GM21423 (cell line): ENCODE measurements around the gene CCDC127.
"Not testable (repeated sequence)": the region's sequence is repeated elsewhere in the genome, so short reads cannot be mapped to it uniquely, and the experiment has no call there.

Experiments used
- ATAC-seq: cut with Tn5 transposase; IDR thresholded peaks from one replicate; pipeline ENCODE4 v1.9.1; 2021; ENCODE audit warnings: mild to moderate bottlenecking, moderate library complexity; ENCODE audit not compliant: unreplicated experiment

Gene CCDC127

DNA sequence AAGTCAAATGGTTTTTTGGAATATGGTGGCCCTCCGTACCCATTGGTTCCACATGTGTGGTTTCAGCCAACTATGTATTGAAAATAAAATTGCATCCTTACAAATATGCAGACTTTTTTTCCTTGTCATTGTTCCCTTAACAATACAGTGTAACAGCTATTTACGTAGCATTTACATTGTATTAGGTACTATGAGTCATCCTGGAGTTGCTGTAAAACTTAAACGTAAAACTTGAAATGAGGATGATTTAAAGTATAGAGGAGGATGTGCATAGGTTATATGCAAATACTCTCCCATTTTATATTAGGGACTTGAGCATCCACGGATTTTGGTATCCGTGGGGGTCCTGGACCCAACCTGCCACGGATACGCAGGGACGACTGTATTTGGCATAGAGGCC is 16.5 kb upstream of the CCDC127 start:
- no peak for ATAC-seq

DNA sequence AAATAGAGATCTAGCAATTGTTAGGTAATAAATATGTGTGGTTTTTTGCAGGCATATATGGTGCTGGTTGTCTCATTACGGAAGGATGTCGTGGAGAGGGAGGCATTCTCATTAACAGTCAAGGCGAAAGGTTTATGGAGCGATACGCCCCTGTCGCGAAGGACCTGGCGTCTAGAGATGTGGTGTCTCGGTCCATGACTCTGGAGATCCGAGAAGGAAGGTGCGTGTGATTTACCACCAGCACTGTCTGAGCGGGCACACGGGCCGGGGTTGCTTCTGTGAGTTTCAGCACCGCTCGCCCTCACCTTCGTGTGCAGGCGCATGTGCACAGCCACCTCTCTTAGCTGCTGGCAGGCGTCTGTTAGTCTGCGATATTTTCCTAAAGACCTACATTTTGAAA is 15.5 kb upstream of the CCDC127 start:
- ATAC-seq = not testable (repeated sequence)

DNA sequence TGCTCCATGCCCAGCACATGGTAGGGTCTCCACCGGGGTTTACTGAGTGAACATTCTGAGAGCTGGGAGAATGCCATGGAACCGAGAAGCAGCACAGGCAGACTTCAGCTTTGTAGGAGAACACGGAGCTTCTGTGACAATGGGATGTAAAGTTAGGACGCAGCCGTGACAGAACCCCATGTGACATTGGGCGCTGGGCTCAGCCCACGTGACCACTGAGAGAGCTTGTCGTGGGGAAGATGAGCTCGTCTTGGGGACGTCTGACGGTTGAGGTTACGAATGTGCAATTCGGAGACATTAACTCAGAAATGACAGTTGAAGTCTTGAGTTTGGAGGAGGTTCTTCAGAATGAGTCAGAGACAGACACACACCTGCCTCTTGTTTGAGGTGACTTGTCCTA is 13.7 kb upstream of the CCDC127 start:
- ATAC-seq = no peak

DNA sequence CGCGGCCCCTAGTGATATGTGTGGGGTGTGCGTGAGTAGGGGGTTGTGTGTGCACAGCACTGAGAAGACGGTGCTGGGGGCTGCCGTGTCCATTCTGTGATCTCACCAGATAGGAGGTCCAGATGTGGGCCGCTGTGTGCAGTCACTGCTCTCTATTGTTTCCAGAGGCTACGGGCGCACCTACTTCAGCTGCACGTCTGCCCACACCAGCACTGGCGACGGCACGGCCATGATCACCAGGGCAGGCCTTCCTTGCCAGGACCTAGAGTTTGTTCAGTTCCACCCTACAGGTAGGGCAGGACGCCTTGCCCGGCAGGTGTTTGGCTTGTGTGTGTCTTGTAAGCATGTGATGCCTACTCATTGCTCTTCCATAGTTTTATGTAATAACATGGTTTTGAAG is 12.8 kb upstream of the CCDC127 start:
- ATAC-seq = no peak

DNA sequence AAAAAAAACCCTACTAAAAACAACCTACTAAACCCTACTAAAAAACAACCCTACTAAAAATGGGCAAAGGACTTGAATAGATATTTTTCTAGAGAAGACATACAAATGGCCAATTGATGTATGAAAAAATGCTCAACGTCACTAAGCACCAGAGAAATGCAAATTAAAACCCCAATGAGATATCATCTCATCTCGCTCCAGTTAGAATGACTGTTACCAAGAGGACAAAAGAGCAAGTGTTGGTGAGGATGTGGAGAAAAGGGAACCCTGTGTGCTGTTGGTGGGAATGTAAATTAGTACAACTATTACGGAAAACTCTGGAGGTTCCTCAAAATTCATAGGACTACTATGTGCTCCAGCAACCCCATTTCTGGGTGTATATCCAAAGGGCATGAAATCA is 10.9 kb upstream of the CCDC127 start:
- no peak for ATAC-seq

DNA sequence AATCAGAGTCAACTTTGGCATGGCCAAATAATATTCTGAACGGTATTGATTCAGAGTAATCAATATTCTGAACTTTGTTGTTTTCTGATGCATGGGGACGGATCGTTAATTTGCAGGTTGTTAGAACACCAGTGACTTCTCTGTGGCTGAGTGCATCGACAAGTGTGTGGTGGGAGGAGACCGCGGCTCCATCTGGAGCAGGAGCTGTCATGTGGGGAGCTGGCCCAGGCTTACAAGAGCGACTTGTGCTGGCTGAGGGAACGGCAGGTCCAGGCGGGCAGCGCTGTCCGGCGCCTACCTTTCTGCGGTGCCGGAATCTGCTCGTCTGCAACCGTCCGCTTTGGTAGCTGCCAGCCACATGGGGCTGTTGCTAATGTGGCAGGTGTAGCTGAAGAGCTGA is 9.4 kb upstream of the CCDC127 start:
- not testable (repeated sequence) for ATAC-seq

GRCh38 chr5:225334-225733 is 7.4 kb upstream of the CCDC127 start:
- ATAC-seq = no peak

DNA sequence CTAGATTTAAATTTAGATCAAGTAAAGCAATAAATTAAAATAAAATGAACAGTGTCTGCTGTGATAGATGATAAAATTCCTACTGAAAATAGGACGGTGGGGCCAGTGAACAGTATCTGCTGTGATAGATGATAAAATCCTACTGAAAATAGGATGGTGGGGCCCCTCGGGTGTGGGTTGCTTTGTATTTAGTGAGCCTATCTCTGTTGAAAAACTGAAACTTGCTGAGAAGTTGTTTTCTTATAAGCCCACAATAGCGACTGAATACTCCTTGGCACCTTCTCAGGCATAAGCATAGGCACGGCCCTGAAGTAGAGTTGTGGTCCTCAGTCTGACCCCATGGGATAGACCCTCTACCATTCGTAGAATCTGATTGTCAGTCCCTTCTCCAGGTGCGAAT is 5.8 kb upstream of the CCDC127 start:
- no peak for ATAC-seq

DNA sequence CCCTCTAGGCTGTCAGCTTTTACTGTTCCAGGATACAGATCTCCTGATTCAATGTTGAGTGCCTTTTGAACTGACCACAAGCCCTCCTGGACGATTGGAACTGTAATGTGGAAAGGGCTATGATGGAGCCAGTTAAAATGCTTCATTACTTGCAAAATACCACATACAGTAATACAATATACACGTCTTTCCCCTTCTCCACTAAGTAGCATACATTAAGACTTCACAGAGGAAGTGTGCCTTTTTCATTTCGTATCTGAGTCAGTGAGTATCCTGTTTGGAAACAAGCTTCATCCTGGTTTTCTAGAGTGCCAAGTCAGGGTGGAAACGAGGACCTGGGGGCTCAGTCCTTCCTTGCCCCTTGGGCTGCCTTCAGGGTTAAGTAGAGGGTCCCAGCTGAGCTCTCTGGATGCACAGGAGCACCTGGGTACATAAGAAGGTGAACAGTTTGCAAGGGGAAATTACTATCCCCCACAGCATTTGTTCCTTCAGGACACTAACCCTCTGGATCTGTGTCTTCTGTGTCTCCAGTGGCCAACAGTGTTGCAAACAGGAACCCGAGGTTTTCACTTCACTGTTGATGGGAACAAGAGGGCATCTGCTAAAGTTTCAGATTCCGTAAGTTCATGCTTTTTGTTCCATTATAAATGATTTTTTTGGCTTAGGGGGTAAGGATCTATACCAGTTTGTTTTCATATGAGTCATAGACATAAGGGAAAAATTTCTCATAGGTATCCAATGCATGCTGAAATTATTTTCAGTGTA is 5.2 kb upstream of the CCDC127 start:
- ATAC-seq = not testable (repeated sequence)

GRCh38 chr5:219991-220390 is 2.0 kb upstream of the CCDC127 start:
- peak; percentile 27 for ATAC-seq

- no peak for ATAC-seq
Observed at GRCh38 chr5:219460-219863, 1.5 kb upstream of the CCDC127 start.

GRCh38 chr5:218457-219291 is 721 bp upstream of the CCDC127 start:
- peak; percentile 30 for ATAC-seq

DNA sequence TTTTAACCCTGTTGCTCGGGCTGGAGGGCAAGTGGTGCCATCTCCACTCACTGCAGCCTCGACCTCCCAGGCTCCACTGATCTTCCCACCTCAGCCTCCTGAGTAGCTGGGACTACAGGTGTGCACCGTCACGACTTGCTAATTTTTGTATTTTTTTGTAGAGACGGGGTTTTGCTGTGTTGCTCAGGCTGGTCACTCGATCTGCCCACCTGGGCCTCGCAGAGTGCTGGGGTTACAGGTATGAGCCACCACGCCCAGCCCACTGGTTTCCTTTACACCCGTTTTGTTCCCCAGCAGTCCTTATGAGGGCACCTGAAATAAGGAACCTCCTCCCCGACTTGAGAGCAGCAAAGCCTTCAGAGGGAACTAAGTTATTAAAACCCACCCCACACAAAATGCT is 1.9 kb downstream of the CCDC127 start:
- not testable (repeated sequence) for ATAC-seq

DNA sequence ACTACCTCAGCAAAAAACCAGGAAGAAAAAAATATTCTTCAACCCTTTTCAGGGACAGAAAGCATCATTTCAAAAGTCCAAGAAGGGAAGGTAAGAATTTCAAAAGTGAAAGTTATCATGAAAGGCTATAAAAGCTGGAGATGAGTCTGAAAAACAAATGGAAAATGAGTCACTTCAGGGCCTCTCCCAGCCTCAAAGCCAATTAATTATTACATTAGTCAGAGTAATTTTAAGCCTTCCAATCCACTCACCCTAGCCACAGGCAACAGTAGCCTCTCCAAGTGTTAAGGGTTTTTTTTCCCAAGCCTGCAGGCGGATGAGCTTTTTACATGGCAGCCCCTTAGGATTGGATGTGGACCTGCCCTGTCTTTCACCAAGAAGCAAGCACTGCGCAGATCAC is 2.7 kb downstream of the CCDC127 start:
- not testable (repeated sequence) for ATAC-seq

DNA sequence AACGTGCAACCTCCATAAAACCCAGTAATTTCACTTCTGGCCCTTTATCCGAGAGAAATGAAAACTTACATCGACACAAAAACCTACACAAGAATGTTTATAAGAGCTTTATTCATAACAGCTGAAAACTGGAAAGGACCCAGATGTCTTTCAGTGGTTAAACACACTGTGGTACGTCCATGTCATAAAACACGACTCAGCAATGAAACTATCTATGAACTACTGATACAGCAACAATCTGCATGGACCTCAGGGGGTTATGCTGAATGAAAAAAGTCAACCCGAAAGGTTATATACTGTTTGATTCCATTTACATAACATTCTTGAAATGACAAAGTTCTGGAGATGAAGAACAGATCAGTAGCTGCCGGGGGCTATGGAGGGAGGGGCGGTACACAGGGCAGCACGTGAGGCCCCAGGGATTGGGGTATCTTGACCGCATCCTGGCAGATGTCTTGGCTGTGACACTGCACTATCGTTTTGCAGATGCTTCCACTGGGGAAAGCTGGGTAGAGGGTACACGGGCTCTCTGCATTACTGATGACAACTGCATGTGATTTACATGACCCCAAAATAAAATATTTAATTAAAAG is 4.1 kb downstream of the CCDC127 start:
- no peak for ATAC-seq

GRCh38 chr5:208449-209114 is 9.4 kb downstream of the CCDC127 start:
- no peak for ATAC-seq

DNA sequence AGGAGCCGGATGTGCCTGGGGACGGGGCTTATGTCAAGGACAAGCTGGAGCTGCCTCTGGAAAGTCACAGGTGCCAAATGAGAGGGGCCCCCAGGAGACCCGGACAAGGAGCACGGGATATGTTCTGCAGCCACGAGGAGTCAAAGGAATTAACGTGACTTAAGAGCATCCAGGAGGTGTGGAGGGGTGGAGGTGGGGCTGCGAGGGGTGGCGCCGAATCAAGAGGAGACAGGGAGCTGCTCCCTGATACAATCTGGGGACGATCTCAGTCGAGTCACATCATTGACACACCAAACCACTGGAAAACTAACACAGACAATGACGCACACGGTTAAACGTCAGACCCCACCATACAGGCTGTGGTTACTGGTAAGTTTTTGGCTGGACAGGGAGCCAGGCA is 10.4 kb downstream of the CCDC127 start:
- no peak for ATAC-seq

DNA sequence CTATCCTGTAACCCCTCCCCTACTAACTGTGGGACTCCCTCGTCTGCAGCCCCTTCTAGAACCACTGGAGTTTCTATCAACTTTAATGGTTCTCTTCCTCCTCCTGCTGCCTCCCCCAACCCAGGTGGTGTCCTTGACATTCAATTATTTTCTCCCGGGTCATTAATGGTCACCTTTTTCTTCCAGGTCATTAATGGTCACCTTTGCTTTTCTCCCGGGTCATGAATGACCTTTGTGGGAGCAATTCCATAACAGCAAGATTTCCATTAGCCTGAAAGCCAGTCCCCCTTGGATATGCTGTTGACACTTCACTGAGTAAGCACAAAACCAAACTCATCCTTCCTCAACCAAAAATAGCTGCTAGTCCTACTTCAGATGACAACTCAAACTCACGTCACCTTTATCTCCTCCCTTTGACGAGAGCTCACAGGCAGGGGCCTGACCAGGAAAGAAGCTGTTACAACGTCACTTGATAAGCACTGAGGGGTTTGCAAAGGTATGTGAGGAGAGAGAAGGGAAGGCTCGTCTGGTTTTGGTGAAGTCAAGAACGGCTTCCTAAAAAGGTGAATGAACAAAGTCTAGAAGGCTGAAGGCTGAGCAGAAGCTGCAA is 10.9 kb downstream of the CCDC127 start:
- no peak for ATAC-seq

GRCh38 chr5:206406-206805 is 11.5 kb downstream of the CCDC127 start:
- ATAC-seq = no peak

GRCh38 chr5:204966-205670 is 12.8 kb downstream of the CCDC127 start:
- ATAC-seq = no peak
